Anterior cingulate cortex (tissue), 58 donors: ENCODE results near the gene ANAPC2.

Experiments
- DNase-seq, 58 donors: peaks; one replicate each; lab custom pipeline; 2025; lab: John Stamatoyannopoulos, UW

ANAPC2 gene

GRCh38 chr9:137167277-137167746 lies 21.0 kb downstream of the ANAPC2 start:
- DNase-seq = peak in 17 of 58 donors; percentile 19 to 69 (median 37)

DNA sequence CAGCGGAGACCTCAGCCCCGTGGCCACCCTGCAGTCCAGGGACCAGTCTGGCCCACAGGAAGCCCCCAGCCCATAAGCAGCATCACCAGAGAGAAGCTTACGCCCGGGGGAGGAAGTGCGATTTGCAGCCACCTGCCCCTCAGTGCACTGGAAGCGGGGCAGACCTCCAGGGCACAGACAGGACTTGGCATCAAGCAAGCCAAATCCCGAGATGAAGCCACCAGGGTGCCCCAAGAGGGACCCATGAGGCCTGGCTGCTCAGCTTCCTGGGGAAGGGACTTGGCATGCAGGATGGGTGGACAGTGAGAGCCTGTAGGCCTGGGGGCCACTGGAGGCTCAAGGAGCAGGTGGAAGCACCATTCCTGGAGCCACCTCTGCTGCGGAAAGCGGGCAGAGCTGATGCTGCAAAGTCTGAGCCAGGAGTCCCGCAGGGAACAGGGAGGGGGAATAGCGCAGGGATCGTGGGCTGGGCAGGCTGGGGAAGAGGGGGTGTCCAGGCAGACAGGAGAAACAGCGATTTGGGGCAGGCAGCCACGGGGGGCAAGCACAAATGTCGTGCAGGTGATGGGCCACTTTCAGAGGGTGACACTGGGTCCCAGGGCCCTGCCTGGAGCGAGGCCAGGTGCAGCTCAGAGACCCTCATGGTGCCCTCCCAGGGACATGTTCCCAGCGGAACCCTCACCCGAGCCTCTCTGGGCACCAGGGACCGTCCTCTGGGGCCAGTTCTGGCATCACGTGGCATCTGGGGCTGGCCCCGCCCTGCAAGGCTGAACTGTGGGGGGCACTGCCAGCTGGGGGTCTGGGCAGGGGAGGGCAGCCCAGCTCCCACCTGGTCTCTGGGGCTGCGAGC lies 21.8 kb downstream of the ANAPC2 start:
- peak in 14 of 58 donors; percentile 20 to 57 (median 36) for DNase-seq

- no peak for DNase-seq
Measured at GRCh38 chr9:137165250-137165836, 23.0 kb downstream of the ANAPC2 start.

DNA sequence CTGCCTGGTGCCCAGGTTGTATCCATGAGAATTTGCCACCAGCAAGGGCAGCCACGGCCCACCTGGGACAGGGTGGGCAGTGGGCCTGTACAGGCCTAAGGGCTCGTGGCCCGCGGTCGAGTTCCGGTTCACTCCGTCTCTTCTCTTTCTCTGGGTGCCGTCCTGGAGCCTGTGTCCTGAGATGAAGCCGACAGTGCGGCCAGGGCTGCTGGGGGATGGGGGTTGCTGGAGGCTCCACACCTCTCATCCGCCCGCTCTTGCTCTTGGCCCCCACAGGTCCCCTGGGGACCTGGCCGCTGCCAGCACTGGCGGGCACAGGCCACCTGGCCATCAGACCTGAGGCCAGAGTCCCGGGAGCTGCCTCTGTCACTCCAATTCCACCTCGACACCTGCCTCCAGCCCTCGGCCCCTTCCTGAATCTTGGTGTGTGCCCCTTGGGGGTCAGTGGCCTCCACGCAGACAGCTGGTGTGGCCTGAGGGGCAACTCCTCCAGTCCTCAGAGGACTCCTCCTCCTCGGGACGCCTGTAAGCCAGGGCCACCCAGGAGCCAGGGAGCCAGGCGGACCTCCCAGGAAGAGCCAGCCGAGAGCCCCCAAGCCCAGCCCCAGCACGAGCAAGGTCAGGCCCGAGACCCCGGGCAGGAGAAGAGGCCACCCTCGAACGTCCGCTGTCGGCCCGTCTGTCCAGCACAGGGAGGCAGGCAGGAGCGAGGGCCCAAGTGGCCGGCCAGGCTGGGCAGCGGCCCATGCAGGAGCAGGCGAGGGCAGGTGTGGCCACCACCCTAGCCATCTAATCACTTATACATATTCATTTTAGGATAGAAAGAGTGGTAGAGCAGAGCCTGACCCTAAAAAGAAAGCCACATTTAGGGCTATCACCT lies 23.8 kb downstream of the ANAPC2 start:
- DNase-seq = no peak

DNA sequence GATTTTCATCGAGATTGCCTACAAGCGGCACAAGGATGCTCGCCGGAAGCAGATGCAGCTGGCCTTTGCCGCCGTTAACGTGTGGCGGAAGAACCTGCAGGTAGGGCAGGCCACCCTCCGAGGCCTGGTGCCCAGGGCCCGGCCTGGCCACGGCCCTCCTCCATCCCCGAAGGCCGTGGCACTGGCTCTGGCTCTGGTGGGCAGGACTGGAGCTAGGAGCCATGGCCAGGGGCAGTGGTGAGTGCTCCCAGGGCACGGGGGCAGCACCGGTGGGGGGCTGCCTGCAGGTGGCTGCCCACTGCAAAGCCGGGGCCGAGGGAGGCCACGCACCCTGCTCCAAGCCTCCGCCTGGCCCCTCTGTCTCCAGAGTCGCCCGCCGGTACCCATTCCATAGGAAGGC lies 24.6 kb downstream of the ANAPC2 start:
- no peak for DNase-seq

GRCh38 chr9:137163365-137163715 lies 25.0 kb downstream of the ANAPC2 start:
- DNase-seq = no peak

DNA sequence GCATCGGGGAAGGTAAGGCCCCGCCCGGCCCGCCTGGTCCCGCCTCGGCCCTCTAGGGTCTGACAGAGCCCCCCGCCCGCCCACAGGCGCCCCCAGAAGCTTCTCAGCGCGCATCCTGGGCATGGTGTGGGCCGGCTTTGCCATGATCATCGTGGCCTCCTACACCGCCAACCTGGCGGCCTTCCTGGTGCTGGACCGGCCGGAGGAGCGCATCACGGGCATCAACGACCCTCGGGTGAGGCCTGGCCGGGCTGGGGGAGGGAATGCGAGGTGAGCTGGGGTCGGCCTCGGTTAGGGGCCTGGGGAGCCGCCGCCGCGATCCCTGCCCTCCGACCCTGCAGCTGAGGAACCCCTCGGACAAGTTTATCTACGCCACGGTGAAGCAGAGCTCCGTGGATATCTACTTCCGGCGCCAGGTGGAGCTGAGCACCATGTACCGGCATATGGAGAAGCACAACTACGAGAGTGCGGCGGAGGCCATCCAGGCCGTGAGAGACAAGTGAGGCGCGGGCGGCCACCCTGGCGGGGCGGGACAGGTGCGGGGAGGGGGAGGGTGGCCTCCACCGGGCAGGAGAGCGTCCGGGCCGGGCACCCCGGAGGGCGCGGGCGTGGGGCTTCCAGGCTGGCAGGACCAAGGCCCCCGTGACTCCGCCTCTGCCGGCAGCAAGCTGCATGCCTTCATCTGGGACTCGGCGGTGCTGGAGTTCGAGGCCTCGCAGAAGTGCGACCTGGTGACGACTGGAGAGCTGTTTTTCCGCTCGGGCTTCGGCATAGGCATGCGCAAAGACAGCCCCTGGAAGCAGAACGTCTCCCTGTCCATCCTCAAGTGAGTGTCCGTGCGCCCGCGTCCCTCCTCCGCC lies 25.6 kb downstream of the ANAPC2 start:
- DNase-seq = no peak

DNA sequence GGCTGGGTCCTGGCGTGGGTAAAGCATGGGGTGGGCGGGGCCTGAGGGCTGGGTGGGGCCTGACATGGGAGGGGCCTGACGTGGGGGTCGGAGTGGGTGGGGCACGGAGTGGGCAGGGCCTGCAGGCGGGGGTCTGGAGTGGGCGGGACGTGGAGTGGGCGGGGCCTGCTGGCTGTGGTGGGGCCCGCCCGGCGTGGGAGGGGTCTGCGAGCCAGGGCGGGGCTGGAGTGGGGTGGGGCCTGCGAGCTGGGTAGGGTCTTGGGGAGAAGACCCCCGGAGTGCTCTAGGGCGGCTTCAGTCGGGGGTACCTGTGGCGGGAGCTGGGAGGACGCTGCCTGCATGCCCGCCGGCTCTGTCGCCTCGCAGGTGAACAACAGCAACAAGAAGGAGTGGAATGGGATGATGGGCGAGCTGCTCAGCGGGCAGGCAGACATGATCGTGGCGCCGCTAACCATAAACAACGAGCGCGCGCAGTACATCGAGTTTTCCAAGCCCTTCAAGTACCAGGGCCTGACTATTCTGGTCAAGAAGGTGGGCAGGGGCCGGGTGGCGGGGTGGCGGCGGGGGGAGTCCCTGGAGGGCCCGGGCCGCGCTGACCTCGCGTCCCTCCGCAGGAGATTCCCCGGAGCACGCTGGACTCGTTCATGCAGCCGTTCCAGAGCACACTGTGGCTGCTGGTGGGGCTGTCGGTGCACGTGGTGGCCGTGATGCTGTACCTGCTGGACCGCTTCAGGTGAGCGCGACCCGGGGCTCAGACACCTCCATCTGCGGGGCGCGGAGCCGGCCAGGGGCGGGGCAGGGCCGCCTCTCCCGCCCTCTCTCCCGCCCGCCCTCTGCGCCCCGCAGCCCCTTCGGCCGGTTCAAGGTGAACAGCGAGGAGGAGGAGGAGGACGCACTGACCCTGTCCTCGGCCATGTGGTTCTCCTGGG lies 26.5 kb downstream of the ANAPC2 start:
- peak in 1 of 58 donors; percentile 54 for DNase-seq

GRCh38 chr9:137160716-137161557 lies 27.4 kb downstream of the ANAPC2 start:
- no peak for DNase-seq

GRCh38 chr9:137160054-137160425 lies 28.3 kb downstream of the ANAPC2 start:
- DNase-seq = no peak

GRCh38 chr9:137159105-137160053 lies 29.0 kb downstream of the ANAPC2 start:
- no peak for DNase-seq

- DNase-seq = no peak
Measured at GRCh38 chr9:137158625-137159024, 29.7 kb downstream of the ANAPC2 start.

DNA sequence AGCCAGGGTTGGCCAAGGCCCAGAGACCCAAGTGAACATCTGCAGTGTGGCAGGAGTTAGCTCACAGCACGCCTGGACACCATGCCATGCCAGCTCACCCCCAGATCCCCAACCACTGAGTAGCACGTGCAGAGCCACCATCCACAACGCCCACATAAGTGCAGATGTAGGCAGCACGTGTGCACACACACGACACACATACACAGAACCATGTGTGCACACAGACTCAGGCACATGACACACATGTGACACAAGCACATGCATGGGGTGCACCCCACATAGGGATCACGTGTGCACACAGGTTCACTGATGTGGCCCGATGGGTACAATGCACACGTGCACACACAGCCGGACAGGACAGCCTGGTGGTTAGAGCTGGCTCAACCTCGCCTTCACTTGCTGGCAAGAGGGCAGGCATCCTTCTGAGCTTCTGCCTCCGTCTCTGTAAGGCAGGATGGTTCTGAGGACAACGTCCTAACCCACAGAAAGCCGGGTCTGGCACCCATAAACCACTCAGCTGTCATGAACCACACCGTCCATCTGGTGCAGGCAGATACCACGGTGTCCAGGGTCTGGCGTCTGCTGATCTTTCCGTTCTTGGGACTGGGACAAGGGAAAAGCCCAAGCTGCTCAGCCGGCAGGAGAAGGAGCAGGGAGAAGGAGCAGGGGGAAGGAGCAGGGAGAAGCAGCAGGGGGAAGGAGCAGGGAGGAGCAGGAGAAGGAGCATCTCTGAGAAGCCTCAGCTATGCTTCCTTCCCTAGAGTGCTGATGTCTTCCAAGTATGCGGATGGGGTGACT lies 30.5 kb downstream of the ANAPC2 start:
- peak in 5 of 58 donors; percentile 21 to 62 (median 42) for DNase-seq

DNA sequence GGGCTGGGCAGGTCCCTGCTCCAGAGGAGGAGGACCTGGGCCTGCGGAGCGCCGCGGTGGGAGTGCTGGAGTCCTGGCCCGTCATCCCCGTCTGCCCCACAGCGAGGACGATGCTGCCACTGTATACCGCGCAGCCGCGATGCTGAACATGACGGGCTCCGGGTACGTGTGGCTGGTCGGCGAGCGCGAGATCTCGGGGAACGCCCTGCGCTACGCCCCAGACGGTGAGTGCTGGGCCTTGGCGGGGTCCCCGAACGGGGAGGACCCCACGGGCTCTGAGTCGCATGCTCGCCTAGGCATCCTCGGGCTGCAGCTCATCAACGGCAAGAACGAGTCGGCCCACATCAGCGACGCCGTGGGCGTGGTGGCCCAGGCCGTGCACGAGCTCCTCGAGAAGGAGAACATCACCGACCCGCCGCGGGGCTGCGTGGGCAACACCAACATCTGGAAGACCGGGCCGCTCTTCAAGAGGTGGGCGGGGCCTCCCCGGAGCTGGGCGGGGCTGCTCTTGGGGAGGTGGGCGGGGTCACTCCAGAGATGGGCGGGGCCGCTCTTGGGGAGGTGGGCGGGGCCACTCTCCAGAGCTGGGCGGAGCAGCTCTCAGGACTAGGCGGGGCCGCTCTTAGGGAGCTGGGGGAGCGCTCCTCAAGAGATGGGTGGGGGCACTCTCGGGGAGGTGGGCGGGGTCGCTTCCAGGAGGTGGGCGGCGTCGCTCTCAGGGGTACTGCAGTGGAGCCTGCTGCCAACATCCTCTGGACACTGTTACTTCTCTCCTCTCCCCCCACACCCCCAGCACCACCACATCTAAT lies 31.6 kb downstream of the ANAPC2 start:
- DNase-seq = peak in 12 of 58 donors; percentile 11 to 64 (median 36)

DNA sequence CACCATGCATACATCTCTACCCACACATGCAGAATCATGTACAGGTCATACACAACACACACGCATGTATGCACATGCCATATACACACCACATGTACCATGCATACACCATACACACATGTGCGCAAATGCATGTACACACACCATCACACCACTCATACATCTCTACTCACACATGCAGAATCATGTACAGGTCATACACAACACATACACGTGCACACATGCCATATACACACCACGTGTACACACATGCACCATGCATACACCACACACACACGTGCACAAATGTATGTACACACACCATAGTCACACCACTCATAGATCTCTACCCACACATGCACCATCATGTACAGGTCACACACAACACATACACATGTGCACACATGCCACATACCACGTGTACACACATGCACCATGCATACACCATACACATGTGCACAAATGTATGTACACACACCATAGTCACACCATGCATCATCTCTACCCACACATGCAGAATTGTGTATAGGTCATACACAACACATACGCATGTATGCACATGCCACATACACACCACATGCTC lies 35.4 kb downstream of the ANAPC2 start:
- no peak for DNase-seq
